Endothelial cell of umbilical vein (primary cell): Measurements from ENCODE around the gene PTPN3. TPM values are rescaled to one million over a fixed set of nuclear protein-coding genes. Genes with fewer than 3 reads are reported as not detected.

Source experiments
- BruUV-seq: library from RNA; stranded (reverse); fragments of 400-500 nt; replicated peaks from 2 replicates; lab custom pipeline; 2021; lab: Mats Ljungman, UMichigan
- CTCF ChIA-PET: fragments of 300-600, 350-600 bp; sonication (Branson Sonifier 250); formaldehyde crosslinking; loops from one replicate; lab custom pipeline; 2021; ENCODE audit warnings: antibody characterized with exemption, inconsistent platforms; lab: Charles Lee
- POLR2A ChIA-PET: fragments of 300-600, 350-600 bp; sonication (Branson Sonifier 250); formaldehyde crosslinking; loops from one replicate; lab custom pipeline; 2021; ENCODE audit warnings: antibody characterized with exemption, inconsistent platforms; lab: Charles Lee
- DNase-seq: peaks from one replicate; pipeline ENCODE4 v3.0.0-alpha.2; 2011; ENCODE audit warnings: low read depth, low spot score
- FAIRE-seq: peaks from 2 replicates; lab custom pipeline; 2011; peaks lifted over from hg19 to GRCh38; lab: Jason Lieb, UNC
- H2AFZ ChIP-seq: 2 replicates; pipeline ENCODE4 v1.6.0; 2012; ENCODE audit warnings: low read depth, low read length, control low read depth, inconsistent platforms
- H3K27ac ChIP-seq: 2 replicates; pipeline ENCODE4 v1.5.1; 2011; ENCODE audit warnings: low read depth, mild to moderate bottlenecking, control low read depth, low read length, moderate library complexity; ENCODE audit not compliant: insufficient read depth
- H3K27me3 ChIP-seq, 2 experiments: 2 replicates each; pipeline versions ENCODE4 v1.6.0 to v1.6.1; 2011; ENCODE audit warnings: low read length in 2 of 2, mixed read lengths in 1 of 2; ENCODE audit not compliant: control insufficient read depth in 2 of 2, insufficient read depth in 2 of 2
- H3K36me3 ChIP-seq, 2 experiments: 2 replicates in 1 of 2; 3 replicates in 1 of 2; pipeline ENCODE4 v1.5.1; 2011; ENCODE audit warnings: low read length in 2 of 2, mild to moderate bottlenecking in 1 of 2, moderate library complexity in 1 of 2; ENCODE audit not compliant: control insufficient read depth in 2 of 2, insufficient read depth in 2 of 2; ENCODE audit errors: extremely low read depth in 1 of 2
- H3K4me1 ChIP-seq: 3 replicates; pipeline ENCODE4 v1.5.1; 2011; ENCODE audit warnings: mild to moderate bottlenecking, low read length; ENCODE audit not compliant: control insufficient read depth, insufficient read depth; ENCODE audit errors: extremely low read depth
- H3K4me2 ChIP-seq: 2 replicates; pipeline ENCODE4 v1.6.1; 2011; ENCODE audit warnings: low read length, control low read depth, mixed read lengths; ENCODE audit not compliant: insufficient read depth
- H3K4me3 ChIP-seq, 3 experiments: fragments of 200-600 bp in 1 of 3; sonication (generic), shearing (Covaris generic) in 1 of 3; replicated peaks in 1 of 3; 2 replicates each; pipeline ENCODE4 v1.5.1; 2011 to 2016; ENCODE audit warnings: control low read depth in 3 of 3, low read length in 3 of 3, mild to moderate bottlenecking in 2 of 3, inconsistent platforms in 1 of 3, low read depth in 1 of 3, moderate library complexity in 1 of 3; ENCODE audit not compliant: insufficient read depth in 1 of 3
- H3K79me2 ChIP-seq: 2 replicates; pipeline ENCODE4 v1.6.0; 2012; ENCODE audit warnings: low read length, inconsistent platforms; ENCODE audit not compliant: control insufficient read depth, insufficient read depth
- H3K9ac ChIP-seq: replicated peaks from 2 replicates; pipeline ENCODE3; 2011; ENCODE audit warnings: low read length, control low read depth; ENCODE audit not compliant: insufficient read depth; ENCODE audit errors: extremely low read depth
- H3K9me1 ChIP-seq: replicated peaks from 3 replicates; pipeline ENCODE4 v1.6.0; 2011; ENCODE audit warnings: mild to moderate bottlenecking, low read length; ENCODE audit not compliant: control insufficient read depth, insufficient read depth; ENCODE audit errors: extremely low read depth
- H3K9me3 ChIP-seq: replicated peaks from 2 replicates; pipeline ENCODE4 v1.5.1; 2012; ENCODE audit warnings: low read length, inconsistent platforms; ENCODE audit not compliant: control insufficient read depth, insufficient read depth
- H4K20me1 ChIP-seq: replicated peaks from 2 replicates; pipeline ENCODE3; 2011; ENCODE audit warnings: mild to moderate bottlenecking, low read length; ENCODE audit not compliant: control insufficient read depth, insufficient read depth; ENCODE audit errors: extremely low read depth
- CTCF ChIP-seq, 2 donors: IDR thresholded peaks; 1 replicate in 1 of 2; 2 replicates in 1 of 2; pipeline ENCODE4 v1.5.1; 2011; ENCODE audit warnings: low read length in 2 of 2, mild to moderate bottlenecking in 2 of 2, moderate library complexity in 2 of 2, control low read depth in 1 of 2, inconsistent platforms in 1 of 2, low read depth in 1 of 2; ENCODE audit not compliant: insufficient read depth in 1 of 2; ENCODE audit errors: extremely low read depth in 1 of 2
- EZH2 ChIP-seq: IDR thresholded peaks from 2 replicates; pipeline ENCODE4 v1.6.1; 2012; ENCODE audit warnings: borderline replicate concordance, low read depth, mild to moderate bottlenecking, moderate library complexity, low read length, inconsistent platforms; ENCODE audit not compliant: severe bottlenecking
- FOS ChIP-seq: IDR thresholded peaks from 2 replicates; pipeline ENCODE4 v1.6.1; 2011; ENCODE audit warnings: mild to moderate bottlenecking, low read length, moderate library complexity, borderline replicate concordance; ENCODE audit not compliant: insufficient read depth
- GATA2 ChIP-seq: IDR thresholded peaks from 2 replicates; pipeline ENCODE4 v1.7.0; 2011; ENCODE audit warnings: low read depth, mild to moderate bottlenecking, moderate library complexity, mixed read lengths, low read length; ENCODE audit not compliant: insufficient read length, insufficient read depth
- JUN ChIP-seq: IDR thresholded peaks from 2 replicates; pipeline ENCODE4 v1.6.1; 2011; ENCODE audit warnings: borderline replicate concordance, low read depth; ENCODE audit not compliant: insufficient read length, insufficient read depth
- MYC ChIP-seq: IDR thresholded peaks from one replicate; pipeline ENCODE4 v1.6.1; 2011; ENCODE audit warnings: mild to moderate bottlenecking, low read depth, low read length
- POLR2A ChIP-seq: IDR thresholded peaks from 2 replicates; pipeline ENCODE4 v1.6.1; 2012; ENCODE audit warnings: low read depth, mild to moderate bottlenecking, control low read depth, low read length
- POLR2AphosphoS5 ChIP-seq: IDR thresholded peaks from 2 replicates; pipeline ENCODE4 v1.6.1; 2012; ENCODE audit warnings: low read depth, mild to moderate bottlenecking, control low read depth, low read length, moderate library complexity; ENCODE audit not compliant: insufficient read depth
- dilution Hi-C: fragments of 300-500 bp; cut with MboI; formaldehyde crosslinking; loops from one replicate; pipeline ENCODE4 v1.15.0; 2019; ENCODE audit warnings: low sequenced_read_pairs; ENCODE audit not compliant: extremely low pct_ligation_motif_present
- intact Hi-C: fragments of 100-400 bp; cut with micrococcal nuclease; formaldehyde crosslinking; loops from one replicate; pipeline ENCODE4 v1.10.0; 2022
- polyA plus RNA-seq, 4 experiments: library from polyadenylated mRNA; depleted of rRNA in 3 of 4; stranded (reverse) in 3 of 4; unstranded in 1 of 4; fragments of >200 nt; gene quantifications; 2 replicates each; pipeline versions ENCODE4 v1.2.1 to v1.2.3, GENCODE V29; 2011 to 2012; ENCODE audit warnings: missing spikeins in 1 of 4
- total RNA-seq: library from RNA; stranded (reverse); gene quantifications from 2 replicates; pipeline ENCODE4 v1.2.3, GENCODE V29; 2021
- TF ChIP-seq, protein P1 (sequence below): IDR thresholded peaks from 2 replicates; pipeline ENCODE4 v1.6.1; 2011; ENCODE audit not compliant: insufficient read depth, insufficient read length

PTPN3 gene
- total and polyA plus RNA-seq, 2 donors (not counting 3 experiments of a cell fraction or from before 2014, with no cell fraction given): 0.01 TPM; not detected in 1

- POLR2A ChIA-PET: no interaction called here
- FAIRE-seq (no peak), DNase-seq (no peak)
- no peak overlapping the region for H3K27ac ChIP-seq
- H3K27me3 ChIP-seq: peaks cover 0 to 4% of the 10 kb centered on the region in 2 experiments
- no peak overlapping the region for H3K9ac ChIP-seq
- dilution Hi-C loops (no loop called here), intact Hi-C loops (no loop called here)
- H2AFZ ChIP-seq: no peak overlapping the region
- TF ChIP-seq POLR2A (no peak), JUN (no peak), MYC (no peak), GATA2 (no peak), EZH2 (no peak), CTCF (IDR thresholded peaks at IDR 0.05; ENCODE audit: extremely low read depth in 1 of 2, insufficient read depth in 1 of 2, low read depth in 1 of 2, low read length in 2 of 2) (no peak), POLR2AphosphoS5 (no peak), FOS (no peak)
- TF ChIP-seq, protein P1, sequence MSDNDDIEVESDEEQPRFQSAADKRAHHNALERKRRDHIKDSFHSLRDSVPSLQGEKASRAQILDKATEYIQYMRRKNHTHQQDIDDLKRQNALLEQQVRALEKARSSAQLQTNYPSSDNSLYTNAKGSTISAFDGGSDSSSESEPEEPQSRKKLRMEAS: no peak
- H3K9me3 ChIP-seq: no peaks in the 10 kb centered on the region
- H4K20me1 ChIP-seq: no peaks in the 10 kb centered on the region
- no peaks in the 10 kb centered on the region for H3K4me1 ChIP-seq
- H3K36me3 ChIP-seq: no peaks in the 10 kb centered on the region
- no peak overlapping the region for H3K4me2 ChIP-seq
- CTCF ChIA-PET: no interaction called here
- H3K4me3 ChIP-seq: no peak overlapping the region
- H3K9me1 ChIP-seq: no peaks in the 10 kb centered on the region
- H3K79me2 ChIP-seq: no peaks in the 10 kb centered on the region
- BruUV-seq: no TSS peak
Observed at GRCh38 chr9:109417585-109418544, 80.2 kb downstream of the PTPN3 start.
